GM13976 (cell line): Measurements from ENCODE around the gene RAB37.
A peak's percentile ranks its signal among the peaks of the same experiment; 100 is the strongest.

Experiments used
- DNase-seq: peaks from one replicate; pipeline ENCODE4 v3.0.0; 2012; ENCODE audit warnings: low spot score
- CTCF ChIP-seq: IDR thresholded peaks from 2 replicates; pipeline ENCODE4 v1.5.1; 2012; ENCODE audit warnings: borderline replicate concordance, mild to moderate bottlenecking; ENCODE audit not compliant: insufficient read depth; ENCODE audit errors: extremely low read depth, missing control alignments, control extremely low read depth
- in situ Hi-C: fragments of 300-500 bp; cut with MboI; formaldehyde crosslinking; loops from one replicate; pipeline ENCODE4 v1.12.0; 2022; ENCODE audit warnings: low sequenced_read_pairs, mixed read lengths, inconsistent platforms; ENCODE audit not compliant: unreplicated experiment

RAB37 gene

GRCh38 chr17:74725111-74725510 lies 11.9 kb upstream of the RAB37 start:
- DNase-seq, result no peak
- TF ChIP-seq CTCF, result no peak
- in situ Hi-C loops, result no loop called here

GRCh38 chr17:74728033-74728701 lies 8.9 kb upstream of the RAB37 start:
- TF ChIP-seq CTCF, result no peak
- DNase-seq, result no peak
- in situ Hi-C loops, result no loop called here

GRCh38 chr17:74728702-74729075 lies 8.4 kb upstream of the RAB37 start:
- no peak for TF ChIP-seq CTCF
- in situ Hi-C loops, result no loop called here
- DNase-seq, result no peak

- in situ Hi-C loops, result no loop called here
- TF ChIP-seq CTCF, result no peak
- DNase-seq, result no peak
Measured at GRCh38 chr17:74729368-74729767, 7.7 kb upstream of the RAB37 start.

- in situ Hi-C loops, result no loop called here
- TF ChIP-seq CTCF, result no peak
Measured at GRCh38 chr17:74729866-74730265, 7.2 kb upstream of the RAB37 start.

GRCh38 chr17:74730491-74731346 lies 6.3 kb upstream of the RAB37 start:
- peak; percentile 32 for DNase-seq
- TF ChIP-seq CTCF, result no peak
- in situ Hi-C loops, result no loop called here

More at GRCh38 chr17:74729866-74730265, 7.2 kb upstream of the RAB37 start:
- DNase-seq, result peak; percentile 8
